Measurements from ENCODE around the gene KLHL29. TPM values are rescaled to one million over a fixed set of nuclear protein-coding genes. Genes with fewer than 3 reads are reported as not detected.
A peak's percentile ranks its signal among the peaks of the same experiment; 100 is the strongest.

KLHL29 gene
- total RNA-seq, 1 donor from 2014 or later = 3.4 TPM

- DNase-seq (ENCODE audit: low read depth in 2 of 2) = no peak
These were observed 37.4 kb downstream of the KLHL29 start for GRCh38 chr2:23422089-23423061.

- no peak for DNase-seq (ENCODE audit: low read depth in 2 of 2)
These were observed 38.3 kb downstream of the KLHL29 start for GRCh38 chr2:23423062-23423872.

- DNase-seq (ENCODE audit: low read depth in 2 of 2) = peak in 1 of 2 donors; percentile 53
These were observed 39.1 kb downstream of the KLHL29 start for GRCh38 chr2:23423873-23424680.

- no peak for DNase-seq (ENCODE audit: low read depth in 2 of 2)
These were observed 40.4 kb downstream of the KLHL29 start for GRCh38 chr2:23425338-23425871.

GRCh38 chr2:23425885-23426262 is 40.9 kb downstream of the KLHL29 start:
- DNase-seq (ENCODE audit: low read depth in 2 of 2) = no peak

GRCh38 chr2:23426263-23426905 is 41.4 kb downstream of the KLHL29 start:
- DNase-seq (ENCODE audit: low read depth in 2 of 2) = no peak

GRCh38 chr2:23427350-23427749 is 42.4 kb downstream of the KLHL29 start:
- no peak for DNase-seq (ENCODE audit: low read depth in 2 of 2)

GRCh38 chr2:23427976-23428375 is 43.0 kb downstream of the KLHL29 start:
- DNase-seq (ENCODE audit: low read depth in 2 of 2) = no peak

- DNase-seq (ENCODE audit: low read depth in 2 of 2) = no peak
These were observed 44.1 kb downstream of the KLHL29 start for GRCh38 chr2:23429036-23429435.

- DNase-seq (ENCODE audit: low read depth in 2 of 2) = no peak
These were observed 45.3 kb downstream of the KLHL29 start for GRCh38 chr2:23430263-23430662.

- DNase-seq (ENCODE audit: low read depth in 2 of 2) = no peak
These were observed 47.6 kb downstream of the KLHL29 start for GRCh38 chr2:23432531-23432930.

- no peak for DNase-seq (ENCODE audit: low read depth in 2 of 2)
These were observed 48.3 kb downstream of the KLHL29 start for GRCh38 chr2:23433282-23433681.

- peak in 1 of 2 donors; percentile 12 for DNase-seq (ENCODE audit: low read depth in 2 of 2)
These were observed 49.7 kb downstream of the KLHL29 start for GRCh38 chr2:23434721-23435121.

- no peak for DNase-seq (ENCODE audit: low read depth in 2 of 2)
These were observed 50.5 kb downstream of the KLHL29 start for GRCh38 chr2:23435250-23436035.

- peak; percentile 58 to 83 for DNase-seq (ENCODE audit: low read depth in 2 of 2)
These were observed 51.5 kb downstream of the KLHL29 start for GRCh38 chr2:23436346-23437098.

GRCh38 chr2:23441414-23441813 is 56.4 kb downstream of the KLHL29 start:
- no peak for DNase-seq (ENCODE audit: low read depth in 2 of 2)

- DNase-seq (ENCODE audit: low read depth in 2 of 2) = peak in 1 of 2 donors; percentile 54
These were observed 60.5 kb downstream of the KLHL29 start for GRCh38 chr2:23445450-23445868.

GRCh38 chr2:23446916-23447315 is 61.9 kb downstream of the KLHL29 start:
- DNase-seq (ENCODE audit: low read depth in 2 of 2) = no peak

GRCh38 chr2:23447405-23447804 is 62.4 kb downstream of the KLHL29 start:
- DNase-seq (ENCODE audit: low read depth in 2 of 2) = no peak
